Measurements from ENCODE around the gene TMEM129.

TMEM129 gene

DNA sequence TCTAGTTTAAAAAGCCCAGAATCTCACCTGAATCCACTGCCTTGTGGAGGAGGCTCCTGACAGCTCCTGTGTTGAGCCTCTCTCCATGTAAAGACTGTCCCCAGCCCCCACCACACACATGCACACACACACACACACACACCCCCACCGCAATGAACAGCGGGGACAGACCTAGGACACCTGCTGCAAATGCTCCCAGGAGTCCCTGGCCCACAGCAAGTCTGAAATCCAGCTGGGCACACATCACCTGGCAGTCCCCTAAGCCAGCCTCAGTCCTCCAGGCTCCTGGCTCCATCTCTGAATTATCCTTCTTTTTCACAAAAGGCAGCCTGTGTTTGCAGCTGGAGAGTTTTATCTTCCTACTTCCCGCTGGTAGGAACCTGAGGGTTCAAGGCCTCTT lies 30.4 kb downstream of the TMEM129 start:
- Mint-ChIP-seq H3K36me3 (ENCODE audit: low read depth) (peaks cover 38% of the 10 kb centered on the region), H3K27me3 (ENCODE audit: low read depth) (no peaks in the 10 kb centered on the region), H3K4me3 (no peak overlapping the region), H3K9me3 (no peaks in the 10 kb centered on the region), H3K4me1 (ENCODE audit: low read depth) (peaks cover 9% of the 10 kb centered on the region), H3K27ac (no peak overlapping the region)

DNA sequence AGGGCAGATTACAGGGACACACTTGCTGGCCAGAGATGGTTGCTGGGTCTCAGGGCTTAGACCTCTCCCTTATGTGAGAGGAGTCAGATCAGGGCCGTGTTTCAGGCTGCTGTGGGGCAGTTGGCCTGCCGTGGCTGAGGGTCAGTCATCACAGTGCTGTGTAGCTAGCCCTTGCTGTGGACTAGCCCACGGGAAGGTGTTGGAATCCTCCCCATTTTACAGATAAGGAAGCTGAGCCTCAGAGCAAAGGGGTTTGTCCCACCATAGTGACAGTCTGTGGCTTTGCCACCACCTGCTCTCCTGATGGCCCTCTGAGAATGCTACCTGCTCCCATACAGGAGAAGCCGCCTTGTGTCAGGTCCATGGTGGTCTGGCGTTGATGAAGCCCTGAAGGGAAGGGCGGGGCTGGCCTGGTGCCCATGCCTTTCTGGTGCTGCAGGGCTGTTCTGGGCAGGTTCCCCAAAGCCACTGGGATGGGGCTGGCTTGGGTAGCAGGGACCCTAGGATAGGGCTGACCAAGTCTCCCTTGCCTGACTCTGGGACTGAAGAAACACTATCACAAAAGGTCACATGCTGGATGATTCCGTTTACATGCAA lies 34.6 kb downstream of the TMEM129 start:
- H3K27ac Mint-ChIP-seq: no peak overlapping the region

DNA sequence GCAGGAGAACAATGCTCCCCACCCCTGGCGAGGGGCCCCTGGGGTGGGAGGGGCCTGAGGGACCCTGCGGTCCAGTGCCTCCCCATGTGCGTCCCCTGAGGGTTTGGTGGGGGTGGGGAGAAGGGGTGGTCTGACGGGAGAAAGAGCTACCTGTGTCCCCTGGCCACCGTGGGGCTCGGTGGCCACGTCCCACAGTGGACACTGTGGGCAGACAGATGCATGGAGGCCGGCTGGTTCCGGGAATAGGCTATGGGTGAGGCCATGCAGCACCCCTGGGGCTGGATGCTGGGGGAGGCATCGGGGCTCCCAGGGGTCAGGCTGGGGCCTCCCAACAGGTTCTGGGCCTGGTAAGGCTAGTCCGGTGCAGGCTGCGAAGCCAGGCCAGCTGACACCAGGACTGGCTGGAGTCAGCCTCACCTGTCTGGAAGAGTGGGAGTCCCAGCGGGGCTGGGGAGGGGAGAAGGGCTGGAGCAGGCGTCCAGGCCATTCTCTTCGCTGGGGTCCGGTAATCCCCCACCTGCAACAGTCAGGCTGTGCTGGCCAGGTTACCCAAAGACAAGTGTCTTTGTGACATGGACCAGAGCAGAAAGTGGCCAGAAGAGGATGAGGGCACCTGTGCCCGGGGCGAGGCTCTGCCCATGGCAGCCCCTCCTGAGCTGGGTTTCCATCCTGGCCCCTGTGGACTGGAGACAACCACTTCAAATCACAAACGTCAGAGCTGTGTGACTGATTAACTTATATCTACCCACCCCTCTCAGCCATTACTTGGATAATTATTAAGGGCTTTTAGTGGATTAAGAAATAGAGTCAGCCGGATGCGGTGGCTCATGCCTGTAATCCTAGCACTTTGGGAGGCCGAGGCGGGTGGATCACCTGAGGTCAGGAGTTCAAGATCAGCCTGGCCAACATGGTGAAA lies 35.6 kb downstream of the TMEM129 start:
- Mint-ChIP-seq H3K4me1 (ENCODE audit: low read depth) (peaks cover 12% of the 10 kb centered on the region), H3K27ac (no peak overlapping the region), H3K36me3 (ENCODE audit: low read depth) (peaks cover 5% of the 10 kb centered on the region), H3K9me3 (no peaks in the 10 kb centered on the region), H3K27me3 (ENCODE audit: low read depth) (no peaks in the 10 kb centered on the region), H3K4me3 (no peak overlapping the region)

More for the DNA sequence above, 34.6 kb downstream of the TMEM129 start:
- Mint-ChIP-seq H3K27me3 (ENCODE audit: low read depth) (no peaks in the 10 kb centered on the region), H3K9me3 (no peaks in the 10 kb centered on the region), H3K36me3 (ENCODE audit: low read depth) (peaks cover 10% of the 10 kb centered on the region), H3K4me1 (ENCODE audit: low read depth) (peaks cover 13% of the 10 kb centered on the region), H3K4me3 (peak overlapping the region; percentile 10)

DNA sequence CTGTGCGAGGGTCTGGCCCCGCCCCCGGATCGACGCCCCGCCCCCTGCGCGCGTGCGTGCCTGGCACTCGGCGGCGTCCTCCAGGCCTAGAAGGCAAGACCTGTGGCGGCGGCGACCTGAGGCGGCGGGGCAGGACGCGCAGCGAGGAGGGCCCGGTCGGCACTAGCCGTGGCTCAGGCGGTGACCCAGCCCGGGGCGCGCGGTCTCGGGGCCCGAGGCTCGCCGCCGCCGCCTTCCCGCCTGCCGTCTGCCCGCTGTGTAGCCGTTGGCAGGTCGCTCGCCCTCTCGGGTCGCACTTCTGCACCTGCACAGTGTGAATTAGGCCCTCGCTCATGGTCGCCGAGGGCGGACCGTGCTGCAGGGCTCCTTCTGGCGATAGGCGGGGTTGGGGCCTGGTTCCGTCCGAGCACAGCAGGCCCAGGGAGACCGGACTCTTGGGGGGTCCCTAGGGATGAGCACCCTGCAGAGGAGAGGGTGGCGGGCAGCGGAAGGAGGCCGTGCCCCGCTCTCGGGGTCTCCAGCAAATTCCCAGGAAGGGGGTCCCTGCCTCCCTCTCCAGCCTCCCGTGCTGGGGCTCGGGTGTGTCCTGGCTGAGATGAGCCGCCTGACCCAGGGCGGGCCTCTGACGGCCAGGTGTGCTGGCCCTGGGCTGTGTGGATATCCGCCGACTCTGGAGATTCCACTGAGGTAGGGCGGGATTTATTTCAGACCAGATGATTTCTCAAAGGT lies 36.5 kb downstream of the TMEM129 start:
- Mint-ChIP-seq H3K27ac (no peak overlapping the region), H3K4me1 (ENCODE audit: low read depth) (peaks cover 11% of the 10 kb centered on the region), H3K9me3 (no peaks in the 10 kb centered on the region), H3K36me3 (ENCODE audit: low read depth) (peaks cover 2% of the 10 kb centered on the region), H3K27me3 (ENCODE audit: low read depth) (no peaks in the 10 kb centered on the region), H3K4me3 (no peak overlapping the region)

DNA sequence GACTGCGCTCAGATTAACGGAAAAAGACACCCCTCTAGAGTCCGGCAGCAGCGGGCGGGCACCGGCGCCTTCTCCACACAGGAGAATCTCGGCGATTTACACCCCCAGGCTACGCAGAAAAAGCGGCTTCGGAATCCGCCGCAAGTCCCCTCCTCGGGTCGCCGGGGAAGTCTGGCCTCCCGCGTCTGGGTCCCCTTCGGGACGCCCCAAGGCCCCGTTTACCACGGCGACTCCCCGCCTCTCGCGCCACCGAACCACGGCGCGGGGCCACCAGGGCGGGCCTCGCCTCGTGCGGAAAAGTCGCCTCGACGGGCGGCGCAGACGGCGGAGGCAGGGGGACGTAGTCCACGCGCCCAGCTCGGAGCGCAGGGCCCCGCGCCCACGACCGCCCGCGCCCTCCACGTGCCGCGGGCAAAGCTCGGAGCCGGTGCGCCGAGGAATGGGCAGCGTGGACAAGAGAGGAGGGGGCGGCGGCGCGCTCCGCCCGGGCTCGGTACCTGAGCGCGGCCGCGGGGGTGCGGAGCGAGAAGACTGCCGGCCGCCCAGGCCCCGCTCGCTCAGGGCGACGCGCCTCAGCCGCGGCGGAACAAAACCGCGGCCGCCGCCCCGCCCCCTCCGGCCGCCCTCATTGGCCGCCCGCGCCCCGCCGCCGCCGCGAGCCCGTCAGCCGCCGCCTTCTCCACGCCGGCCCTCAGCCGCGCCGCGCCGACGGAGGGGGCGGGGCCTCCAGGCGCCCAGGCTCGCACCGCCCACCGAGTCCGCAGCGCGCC lies 37.2 kb downstream of the TMEM129 start, which contains the start of gene FAM53A:
Gene FAM53A, minus strand, starts transcription at position 578 of the 770 bp plus-strand sequence. CDS start 15,572 bp downstream, outside the sequence.
- Mint-ChIP-seq H3K9me3 (no peaks in the 10 kb centered on the region), H3K27me3 (ENCODE audit: low read depth) (no peaks in the 10 kb centered on the region), H3K4me3 (peak within 1 kb of the TSS; percentile 86), H3K36me3 (ENCODE audit: low read depth) (peaks cover under 1% of the 10 kb centered on the region), H3K4me1 (ENCODE audit: low read depth) (peaks cover 11% of the 10 kb centered on the region), H3K27ac (peak within 1 kb of the TSS; percentile 86)

DNA sequence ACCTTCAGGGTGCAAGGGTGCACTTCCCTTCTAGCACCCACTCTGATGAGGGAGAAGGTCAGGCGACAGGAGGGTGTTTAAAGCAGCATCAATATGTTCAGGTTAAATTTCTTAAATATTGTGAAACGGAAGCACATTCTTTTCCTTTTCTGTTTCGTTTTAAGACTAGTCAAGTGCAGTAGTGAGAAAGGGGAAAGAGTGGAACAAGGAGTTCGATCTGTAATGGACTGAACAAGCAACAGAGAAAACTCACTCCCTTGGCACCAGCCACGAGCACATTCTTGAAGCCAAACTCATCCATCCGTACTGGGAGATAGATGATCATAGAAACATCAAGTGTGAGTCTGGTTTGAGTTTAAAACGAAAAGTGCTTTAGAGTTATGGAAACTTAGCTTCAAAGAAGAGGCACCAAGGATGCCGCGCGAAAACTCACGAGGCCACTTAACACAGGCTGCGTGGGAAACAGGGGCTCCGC lies 37.8 kb downstream of the TMEM129 start:
- Mint-ChIP-seq H3K4me1 (ENCODE audit: low read depth) (peaks cover 11% of the 10 kb centered on the region), H3K9me3 (no peaks in the 10 kb centered on the region), H3K36me3 (ENCODE audit: low read depth) (no peaks in the 10 kb centered on the region), H3K4me3 (peak overlapping the region; percentile 86), H3K27me3 (ENCODE audit: low read depth) (no peaks in the 10 kb centered on the region), H3K27ac (peak overlapping the region; percentile 86)

DNA sequence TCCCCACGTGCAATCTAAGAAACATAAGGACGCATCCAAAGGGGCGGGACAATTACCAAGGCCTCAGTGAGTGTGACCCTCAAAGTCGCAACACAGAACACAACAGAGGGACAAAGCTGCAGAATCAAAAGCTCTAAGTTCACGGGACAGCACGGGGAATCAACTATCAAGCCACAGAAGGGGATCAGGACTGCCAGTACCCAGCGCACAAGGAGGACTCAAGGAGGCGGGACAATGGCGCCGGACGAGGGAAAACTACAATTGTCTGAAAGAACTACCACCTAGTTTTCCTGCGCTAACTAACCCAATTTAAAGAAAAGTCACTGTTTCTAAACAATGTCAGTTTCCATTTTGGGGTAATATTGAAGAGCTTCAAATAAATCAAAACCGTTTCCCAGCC lies 38.3 kb downstream of the TMEM129 start:
- H3K27me3 Mint-ChIP-seq (ENCODE audit: low read depth): no peaks in the 10 kb centered on the region
- H3K4me1 Mint-ChIP-seq (ENCODE audit: low read depth): peaks cover 11% of the 10 kb centered on the region
- no peaks in the 10 kb centered on the region for H3K36me3 Mint-ChIP-seq (ENCODE audit: low read depth)

DNA sequence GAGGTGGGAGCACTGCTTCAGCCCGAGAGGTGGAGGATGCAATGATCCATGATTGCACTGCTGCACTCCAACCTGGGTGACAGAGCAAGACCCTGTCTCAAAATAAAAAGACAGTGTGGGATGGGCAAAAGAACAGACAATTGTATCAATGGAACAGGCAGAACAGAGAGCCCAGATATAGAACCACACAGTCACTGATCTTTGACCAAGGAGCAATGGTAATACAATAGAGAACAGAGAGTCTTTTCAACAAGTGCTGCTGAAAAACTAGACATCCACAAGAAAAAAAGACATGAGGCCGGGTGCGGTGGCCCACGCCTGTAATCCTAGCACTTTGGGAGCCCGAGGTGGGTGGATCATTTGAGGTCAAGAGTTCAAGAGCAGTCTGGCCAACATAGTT lies 42.9 kb downstream of the TMEM129 start:
- no peaks in the 10 kb centered on the region for H3K9me3 Mint-ChIP-seq
- H3K4me1 Mint-ChIP-seq (ENCODE audit: low read depth): peaks cover 8% of the 10 kb centered on the region
- no peak overlapping the region for H3K4me3 Mint-ChIP-seq
- H3K27ac Mint-ChIP-seq: no peak overlapping the region
- H3K36me3 Mint-ChIP-seq (ENCODE audit: low read depth): no peaks in the 10 kb centered on the region
- H3K27me3 Mint-ChIP-seq (ENCODE audit: low read depth): no peaks in the 10 kb centered on the region

More for the DNA sequence above, 38.3 kb downstream of the TMEM129 start:
- peak overlapping the region; percentile 86 for H3K4me3 Mint-ChIP-seq
- no peaks in the 10 kb centered on the region for H3K9me3 Mint-ChIP-seq
- H3K27ac Mint-ChIP-seq: peak overlapping the region; percentile 86

DNA sequence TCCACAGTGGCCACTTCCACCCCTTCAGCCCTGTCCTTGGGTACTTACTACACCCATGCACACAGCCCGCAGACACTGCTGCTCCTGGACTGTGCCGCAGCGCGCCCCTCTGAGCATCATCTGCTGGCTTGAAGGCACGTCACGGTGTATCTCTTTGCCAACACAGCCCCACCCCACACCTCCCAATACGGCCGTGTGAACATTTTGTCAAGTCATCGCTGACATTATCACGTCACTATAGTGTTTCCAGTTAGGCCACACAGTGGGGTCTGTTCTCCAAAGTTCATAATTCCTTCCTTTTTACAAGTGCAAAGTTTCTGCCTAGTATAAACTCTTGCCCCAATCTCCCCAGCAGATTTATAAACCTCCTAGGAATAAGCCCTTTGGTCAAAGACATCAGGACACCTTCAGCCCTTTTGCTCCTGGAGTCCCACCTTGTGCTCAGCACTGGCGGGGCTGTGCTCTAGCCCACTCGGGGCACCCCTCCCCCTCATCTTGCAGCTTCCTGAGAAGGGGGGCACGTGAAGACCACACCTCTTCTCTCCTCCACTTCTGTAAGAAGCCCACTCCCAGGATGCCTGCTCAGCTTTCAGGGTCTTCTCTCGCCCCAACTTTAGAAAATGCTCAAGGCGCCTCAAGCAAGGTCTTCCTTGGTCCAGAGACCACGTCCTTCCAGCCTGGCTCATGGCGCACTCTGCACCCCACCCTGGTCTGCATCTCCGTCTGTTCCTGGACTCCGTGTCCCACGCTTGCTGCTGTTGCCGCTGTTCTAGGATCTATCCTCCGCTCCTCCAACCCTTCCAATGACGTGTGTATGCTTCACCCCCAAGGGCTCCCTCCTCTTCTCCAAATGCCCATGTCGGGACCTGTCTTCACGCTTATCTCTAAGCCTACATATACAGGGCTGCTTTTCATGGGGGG lies 44.3 kb downstream of the TMEM129 start:
- no peaks in the 10 kb centered on the region for H3K27me3 Mint-ChIP-seq (ENCODE audit: low read depth)
- H3K27ac Mint-ChIP-seq: no peak overlapping the region
- no peaks in the 10 kb centered on the region for H3K4me1 Mint-ChIP-seq (ENCODE audit: low read depth)
- no peaks in the 10 kb centered on the region for H3K9me3 Mint-ChIP-seq
- H3K4me3 Mint-ChIP-seq: no peak overlapping the region
- H3K36me3 Mint-ChIP-seq (ENCODE audit: low read depth): no peaks in the 10 kb centered on the region

DNA sequence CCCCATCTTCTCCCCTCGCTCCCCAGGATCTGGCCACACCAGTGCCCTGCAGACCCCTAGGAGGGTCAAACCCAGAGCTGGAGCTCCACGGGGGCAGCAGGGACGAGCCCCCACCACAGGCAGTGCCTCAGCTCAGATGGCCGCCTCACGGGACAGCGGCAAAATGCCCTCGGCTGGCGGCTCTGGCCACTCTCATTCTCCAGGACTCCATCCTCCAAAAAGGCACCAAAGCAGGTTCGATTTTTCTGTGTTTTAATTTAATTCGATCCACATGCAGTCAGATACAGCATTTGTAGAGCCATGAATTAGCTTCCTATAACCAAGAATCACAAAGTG lies 45.4 kb downstream of the TMEM129 start:
- no peaks in the 10 kb centered on the region for H3K9me3 Mint-ChIP-seq
- H3K36me3 Mint-ChIP-seq (ENCODE audit: low read depth): no peaks in the 10 kb centered on the region
- H3K4me1 Mint-ChIP-seq (ENCODE audit: low read depth): no peaks in the 10 kb centered on the region
- H3K4me3 Mint-ChIP-seq: no peak overlapping the region
- no peaks in the 10 kb centered on the region for H3K27me3 Mint-ChIP-seq (ENCODE audit: low read depth)
- no peak overlapping the region for H3K27ac Mint-ChIP-seq

DNA sequence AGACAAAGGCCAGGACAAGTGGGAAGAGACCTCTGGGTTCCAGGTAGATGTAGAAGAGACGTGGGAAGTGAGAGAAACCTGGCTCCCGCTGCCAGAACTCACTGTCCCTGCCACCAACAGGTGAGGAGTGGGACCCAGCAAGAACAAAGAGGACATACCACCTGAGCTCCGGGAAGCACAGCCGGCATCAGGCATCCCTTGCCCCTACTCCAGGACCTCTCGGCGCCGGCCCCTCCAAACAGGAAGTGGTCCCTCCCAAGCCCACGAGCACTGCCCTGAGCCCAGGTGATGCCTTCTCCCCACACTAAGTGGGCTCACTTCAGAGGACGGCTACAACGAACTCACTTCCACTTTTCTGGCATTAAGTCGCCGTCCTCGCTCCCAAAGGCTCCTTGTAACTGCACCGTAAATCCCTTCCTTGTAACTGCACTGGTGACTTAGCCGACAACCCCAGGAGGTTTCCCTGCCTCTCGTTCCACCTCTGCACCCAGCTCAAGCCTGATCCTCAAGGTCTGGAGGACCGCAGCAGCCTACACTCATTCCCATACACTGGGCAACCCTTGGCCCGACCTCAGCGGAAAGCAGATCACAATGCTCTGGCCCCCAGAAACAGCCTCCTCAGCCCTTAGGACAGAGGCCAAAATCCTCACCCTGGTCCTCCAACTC lies 45.9 kb downstream of the TMEM129 start:
- H3K4me3 Mint-ChIP-seq: no peak overlapping the region
- H3K4me1 Mint-ChIP-seq (ENCODE audit: low read depth): no peaks in the 10 kb centered on the region
- no peaks in the 10 kb centered on the region for H3K27me3 Mint-ChIP-seq (ENCODE audit: low read depth)
- H3K9me3 Mint-ChIP-seq: no peaks in the 10 kb centered on the region
- no peak overlapping the region for H3K27ac Mint-ChIP-seq
- no peaks in the 10 kb centered on the region for H3K36me3 Mint-ChIP-seq (ENCODE audit: low read depth)

DNA sequence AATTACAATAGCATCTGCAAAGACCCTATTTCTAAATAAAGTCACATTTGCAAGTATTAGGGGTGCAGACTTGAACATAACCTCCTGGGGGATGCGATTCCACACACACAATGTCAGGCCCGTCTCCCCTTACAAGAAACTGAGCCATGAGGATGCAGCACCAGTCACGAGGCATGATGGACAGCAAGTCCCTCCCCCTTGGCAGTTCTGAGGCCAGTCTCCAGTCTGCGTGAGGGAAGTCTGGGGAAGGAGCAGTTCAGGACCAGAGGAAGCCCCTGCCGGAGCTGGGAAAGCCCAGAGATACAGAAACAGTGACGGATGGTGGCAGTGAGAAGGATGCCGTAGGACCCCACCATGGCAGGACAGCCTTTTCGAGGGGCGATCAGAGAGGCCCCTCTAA lies 46.4 kb downstream of the TMEM129 start:
- no peaks in the 10 kb centered on the region for H3K36me3 Mint-ChIP-seq (ENCODE audit: low read depth)
- H3K4me3 Mint-ChIP-seq: no peak overlapping the region
- no peak overlapping the region for H3K27ac Mint-ChIP-seq
- H3K27me3 Mint-ChIP-seq (ENCODE audit: low read depth): no peaks in the 10 kb centered on the region
- H3K4me1 Mint-ChIP-seq (ENCODE audit: low read depth): no peaks in the 10 kb centered on the region
- no peaks in the 10 kb centered on the region for H3K9me3 Mint-ChIP-seq

DNA sequence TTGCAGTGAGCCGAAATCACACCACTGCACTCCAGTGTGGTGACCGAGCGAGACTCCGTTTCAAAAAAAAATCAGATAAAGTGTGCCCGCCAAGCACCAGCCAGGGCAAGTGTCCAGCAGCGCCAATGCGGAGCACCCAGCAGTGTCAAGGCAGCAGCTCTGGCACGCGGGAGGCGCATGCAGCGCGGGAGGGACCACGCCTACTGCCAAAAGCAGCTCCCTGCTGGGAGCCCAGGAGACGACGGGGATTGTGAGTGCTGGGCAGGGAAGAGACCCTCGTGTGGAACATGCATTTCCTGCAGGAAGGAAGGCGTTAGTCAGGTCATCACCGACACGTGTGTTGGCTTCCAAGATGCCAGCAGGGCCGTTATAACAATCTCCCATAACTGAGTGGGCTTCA lies 47.5 kb downstream of the TMEM129 start:
- no peak overlapping the region for H3K4me3 Mint-ChIP-seq
- H3K36me3 Mint-ChIP-seq (ENCODE audit: low read depth): no peaks in the 10 kb centered on the region
- H3K27ac Mint-ChIP-seq: no peak overlapping the region
- no peaks in the 10 kb centered on the region for H3K27me3 Mint-ChIP-seq (ENCODE audit: low read depth)
- no peaks in the 10 kb centered on the region for H3K9me3 Mint-ChIP-seq
- H3K4me1 Mint-ChIP-seq (ENCODE audit: low read depth): no peaks in the 10 kb centered on the region
